K562 (cell line): ENCODE measurements around the gene KRTAP19-7. TPM values are rescaled to one million over a fixed set of nuclear protein-coding genes. Genes with fewer than 3 reads are reported as not detected.

Experiments
- ATAC-seq: fragments of 200-7000 bp; cut with Tn5 transposase; 3 replicates; pipeline ENCODE4 v1.9.1; 2020; ENCODE audit warnings: moderate library complexity
- BruUV-seq: library from RNA; stranded (reverse); fragments of 400-500 nt; replicated peaks from 2 replicates; lab custom pipeline; 2021; lab: Mats Ljungman, UMichigan
- CTCF ChIA-PET: fragments of 300-600 bp; formaldehyde crosslinking; extraction: SDS; loops from one replicate; lab custom pipeline; 2021; ENCODE audit warnings: low intra/inter-chr PET ratio; lab: Yijun Ruan, JAX
- POLR2A ChIA-PET: fragments of 300-600, 350-650 bp; sonication (Branson Sonifier 250); formaldehyde crosslinking; extraction: SDS; loops from one replicate; lab custom pipeline; 2021; ENCODE audit warnings: antibody characterized with exemption, inconsistent platforms; lab: Yijun Ruan, JAX
- DNase-seq, 4 experiments: peaks; one replicate each; pipeline versions ENCODE4 v3.0.0 to v3.0.0-alpha.2; 2011 to 2018; ENCODE audit warnings: low spot score in 3 of 4, mixed read lengths in 3 of 4; ENCODE audit errors: extremely low read depth in 1 of 4
- FAIRE-seq: peaks from 2 replicates; lab custom pipeline; 2011; peaks lifted over from hg19 to GRCh38; lab: Jason Lieb, UNC
- H2AFZ ChIP-seq: 2 replicates; pipeline ENCODE4 v1.6.0; 2011; ENCODE audit warnings: low read depth, low read length, control low read depth, inconsistent platforms
- H3K27ac ChIP-seq: fragments of 200-600 bp; 3 replicates; pipeline ENCODE4 v1.8.0; 2011; ENCODE audit warnings: low read depth, mild to moderate bottlenecking, control low read depth, inconsistent platforms, low read length, moderate library complexity, mixed read lengths; ENCODE audit errors: extremely low read depth
- H3K27me3 ChIP-seq, 2 experiments: fragments of 300-600 bp in 1 of 2; 2 replicates in 1 of 2; 3 replicates in 1 of 2; pipeline versions ENCODE4 v1.6.0 to v1.8.0; 2011; ENCODE audit warnings: inconsistent platforms in 2 of 2, low read length in 2 of 2, mild to moderate bottlenecking in 1 of 2, mixed read lengths in 1 of 2, moderate library complexity in 1 of 2; ENCODE audit not compliant: control insufficient read depth in 2 of 2, insufficient read depth in 2 of 2
- H3K36me3 ChIP-seq: fragments of 300-600 bp; 3 replicates; pipeline ENCODE4 v1.8.0; 2011; ENCODE audit warnings: mild to moderate bottlenecking, low read length, inconsistent platforms; ENCODE audit not compliant: control insufficient read depth, insufficient read depth
- H3K4me1 ChIP-seq, 2 experiments: fragments of 200-600 bp in 1 of 2; replicated peaks in 1 of 2; 2 replicates in 1 of 2; 3 replicates in 1 of 2; pipeline versions ENCODE4 v1.5.1 to v1.8.0; 2011; ENCODE audit warnings: inconsistent platforms in 2 of 2, low read length in 2 of 2, mild to moderate bottlenecking in 1 of 2, mixed read lengths in 1 of 2, moderate library complexity in 1 of 2; ENCODE audit not compliant: control insufficient read depth in 2 of 2, insufficient read depth in 2 of 2
- H3K4me2 ChIP-seq: 2 replicates; pipeline ENCODE4 v1.6.1; 2011; ENCODE audit warnings: low read length, control low read depth, inconsistent platforms, mixed read lengths; ENCODE audit not compliant: insufficient read depth
- H3K4me3 ChIP-seq: fragments of 200-600 bp; sonication (generic), shearing (Covaris generic); 2 replicates; pipeline ENCODE4 v1.5.1; 2016; ENCODE audit warnings: control low read depth, inconsistent platforms
- H3K79me2 ChIP-seq: fragments of 200-600 bp; 3 replicates; pipeline ENCODE4 v1.8.0; 2011; ENCODE audit warnings: low read length, inconsistent platforms; ENCODE audit not compliant: control insufficient read depth, insufficient read depth
- H3K9ac ChIP-seq, 2 experiments: 2 replicates each; pipeline versions ENCODE4 v1.6.0 to v1.6.1; 2011; ENCODE audit warnings: low read depth in 2 of 2, low read length in 2 of 2, control low read depth in 1 of 2, inconsistent platforms in 1 of 2, mild to moderate bottlenecking in 1 of 2, mixed read lengths in 1 of 2; ENCODE audit not compliant: insufficient read depth in 1 of 2
- H3K9me1 ChIP-seq: one replicate; pipeline ENCODE4 v1.6.0; 2011; ENCODE audit warnings: inconsistent platforms, mild to moderate bottlenecking, low read length, moderate library complexity; ENCODE audit not compliant: control insufficient read depth, insufficient read depth
- H3K9me3 ChIP-seq: replicated peaks from 2 replicates; pipeline ENCODE4 v1.5.1; 2011; ENCODE audit warnings: low read depth, low read length, inconsistent platforms; ENCODE audit not compliant: control insufficient read depth, insufficient read depth
- H4K20me1 ChIP-seq: replicated peaks from 2 replicates; pipeline ENCODE4 v1.6.1; 2011; ENCODE audit warnings: low read length, inconsistent platforms, mixed read lengths; ENCODE audit not compliant: control insufficient read depth, insufficient read depth
- ARNT ChIP-seq, 2 experiments: fragments of 450-650 bp; IDR thresholded peaks; 2 replicates each; pipeline ENCODE4 v1.6.1; 2016; ENCODE audit warnings: mild to moderate bottlenecking in 1 of 2
- CBX8 ChIP-seq: fragments of 200-600 bp; sonication (generic); IDR thresholded peaks from 2 replicates; pipeline ENCODE4 v1.6.1; 2012; ENCODE audit warnings: borderline replicate concordance, mixed run types, low read depth, mild to moderate bottlenecking, moderate library complexity, mixed read lengths, low read length, control low read depth, inconsistent platforms; ENCODE audit not compliant: poor library complexity, severe bottlenecking; ENCODE audit errors: extremely low read depth
- CREBBP ChIP-seq: IDR thresholded peaks from one replicate; pipeline ENCODE4 v1.6.1; 2012; ENCODE audit warnings: low read depth, mild to moderate bottlenecking, control low read depth, inconsistent platforms, low read length
- ELF4 ChIP-seq: fragments of 450-650 bp; formaldehyde crosslinking; IDR thresholded peaks from 2 replicates; pipeline ENCODE4 v1.4.0; 2022; ENCODE audit warnings: missing genetic modification characterization
- ETV1 ChIP-seq: fragments of 450-650 bp; conservative IDR thresholded peaks from 2 replicates; pipeline ENCODE4 v1.6.1; 2016; ENCODE audit warnings: missing genetic modification characterization, control low read depth, low read depth, missing compliant biosample characterization
- FOXK2 ChIP-seq, 2 experiments: fragments of 450-650 bp; IDR thresholded peaks in 1 of 2; conservative IDR thresholded peaks in 1 of 2; 2 replicates each; pipeline ENCODE4 v1.6.1; 2016; ENCODE audit warnings: low read depth in 2 of 2, mild to moderate bottlenecking in 1 of 2
- GTF2B ChIP-seq: IDR thresholded peaks from 2 replicates; pipeline ENCODE4 v1.6.1; 2011; ENCODE audit not compliant: insufficient read length; ENCODE audit errors: extremely low read depth
- HEY1 ChIP-seq: fragments of 250-450 bp; sonication (Bioruptor Pico); IDR thresholded peaks from 2 replicates; pipeline ENCODE4 v1.5.0; 2020; ENCODE audit warnings: mild to moderate bottlenecking, moderate library complexity, borderline replicate concordance
- ID3 ChIP-seq, 2 experiments: fragments of 250-450 bp in 1 of 2; fragments of 450-650 bp in 1 of 2; sonication (Bioruptor Pico) in 1 of 2; IDR thresholded peaks; 2 replicates each; pipeline versions ENCODE4 v1.6.1 to v1.8.0; 2016 to 2021; ENCODE audit warnings: mild to moderate bottlenecking in 2 of 2, moderate library complexity in 2 of 2, missing compliant biosample characterization in 1 of 2, missing genetic modification characterization in 1 of 2
- ILF3 ChIP-seq: fragments of 450-650 bp; IDR thresholded peaks from 2 replicates; pipeline ENCODE4 v1.6.1; 2018; ENCODE audit warnings: antibody characterized with exemption, mild to moderate bottlenecking, moderate library complexity, borderline replicate concordance
- KAT7 ChIP-seq: sonication (generic); formaldehyde crosslinking; IDR thresholded peaks from 2 replicates; pipeline ENCODE4 v1.8.0; 2022; ENCODE audit warnings: missing genetic modification reagents, mild to moderate bottlenecking, borderline replicate concordance
- KHSRP ChIP-seq: fragments of 450-650 bp; IDR thresholded peaks from 2 replicates; pipeline ENCODE4 v1.6.1; 2017
- PHB2 ChIP-seq: fragments of 450-650 bp; IDR thresholded peaks from 2 replicates; pipeline ENCODE4 v1.6.1; 2017; ENCODE audit warnings: low read depth
- PHF21A ChIP-seq: fragments of 450-650 bp; IDR thresholded peaks from 2 replicates; pipeline ENCODE4 v1.6.1; 2017; ENCODE audit warnings: low read depth, borderline replicate concordance
- SLC30A9 ChIP-seq: fragments of 250-450 bp; sonication (Bioruptor Pico); IDR thresholded peaks from 2 replicates; pipeline ENCODE4 v1.8.0; 2022; ENCODE audit warnings: mild to moderate bottlenecking, moderate library complexity
- SMARCA5 ChIP-seq: fragments of 450-650 bp; IDR thresholded peaks from 2 replicates; pipeline ENCODE4 v1.6.1; 2016
- SNAPC5 ChIP-seq: fragments of 250-450 bp; sonication (Bioruptor Pico); IDR thresholded peaks from 2 replicates; pipeline ENCODE4 v1.8.0; 2021; ENCODE audit warnings: moderate library complexity, mild to moderate bottlenecking, inconsistent platforms
- ZBED1 ChIP-seq: IDR thresholded peaks from 2 replicates; pipeline ENCODE4 v1.6.1; 2014
- ZBTB34 ChIP-seq: fragments of 250-450 bp; sonication (Bioruptor Pico); IDR thresholded peaks from 2 replicates; pipeline ENCODE4 v1.8.0; 2021; ENCODE audit warnings: mild to moderate bottlenecking, moderate library complexity
- ZNF274 ChIP-seq: IDR thresholded peaks from 2 replicates; pipeline ENCODE4 v1.6.1; 2011; ENCODE audit warnings: low read depth, mild to moderate bottlenecking, low read length, moderate library complexity, borderline replicate concordance
- ZNF695 ChIP-seq: fragments of 450-650 bp; formaldehyde crosslinking; IDR thresholded peaks from 2 replicates; pipeline ENCODE4 v1.4.0; 2020; ENCODE audit warnings: mild to moderate bottlenecking, moderate library complexity
- ZNF696 ChIP-seq: fragments of 250-450 bp; sonication (Bioruptor Pico); conservative IDR thresholded peaks from 2 replicates; pipeline ENCODE4 v1.4.0; 2020; ENCODE audit warnings: mild to moderate bottlenecking, moderate library complexity
- ZSCAN29 ChIP-seq: fragments of 450-650 bp; IDR thresholded peaks from 2 replicates; pipeline ENCODE4 v1.6.1; 2017
- in situ Hi-C: fragments of 300-500 bp; cut with MboI; formaldehyde crosslinking; loops from 4 replicates; pipeline ENCODE4 v1.15.0; 2018; ENCODE audit warnings: inconsistent platforms, mixed read lengths
- intact Hi-C: fragments of 100-400 bp; cut with micrococcal nuclease; formaldehyde crosslinking; loops from 2 replicates; pipeline ENCODE4 v1.14.2; 2022
- polyA plus RNA-seq, 8 experiments: library from polyadenylated mRNA; depleted of rRNA in 4 of 8; stranded (reverse) in 5 of 8; unstranded in 3 of 8; fragments of >200 nt; fragmentation: Nextera tagmentation in 2 of 8; fragmentation: Illumina TruSeq in 1 of 8; extraction: Ambion mirVana in 2 of 8; extraction: Trizol in 1 of 8; gene quantifications; 2 replicates each; pipeline versions ENCODE4 v1.2.1 to v1.2.3, GENCODE V29; 2011 to 2014; ENCODE audit warnings: inconsistent platforms in 1 of 8, missing spikeins in 1 of 8
- total RNA-seq, 7 experiments: library from RNA; depleted of rRNA in 6 of 7; stranded (reverse); fragments of >200 nt in 6 of 7; fragmentation: Illumina TruSeq in 2 of 7; extraction: Trizol in 2 of 7; gene quantifications; 2 replicates each; pipeline versions ENCODE4 v1.2.1 to v1.2.3, GENCODE V29; 2011 to 2021; ENCODE audit warnings: low replicate concordance in 1 of 7

KRTAP19-7 gene
- total and polyA plus RNA-seq, 9 of the 15 experiments (the other 6 are each of a cell fraction or from before 2014, with no cell fraction given), result not detected

GRCh38 chr21:30592140-30592539, 31.0 kb upstream of the KRTAP19-7 start, which contains the start of gene KRTAP6-3 (continued):
- TF ChIP-seq ZNF274 (no peak), ARNT (IDR thresholded peaks at IDR 0.05) (no peak), CBX8 (no peak), ZNF695 (CRISPR knock-in tag) (no peak)

GRCh38 chr21:30590297-30590696, 29.2 kb upstream of the KRTAP19-7 start, which contains the start of gene KRTAP22-2:
TSS of gene KRTAP22-2 (minus strand) at chr21:30590397.
- Histone ChIP-seq H3K9me3 (no peaks in the 10 kb centered on the region; the same call in 1 of the 2 replicates), H3K4me2 (no peak within 1 kb of the TSS), H3K9ac (no peak within 1 kb of the TSS), H3K27me3 (no peaks in the 10 kb centered on the region), H3K4me3 (no peak within 1 kb of the TSS), H2AFZ (no peak within 1 kb of the TSS), H3K36me3 (no peaks in the 10 kb centered on the region), H4K20me1 (no peaks in the 10 kb centered on the region), H3K9me1 (no peaks in the 10 kb centered on the region), H3K79me2 (no peaks in the 10 kb centered on the region), H3K4me1 (no peaks in the 10 kb centered on the region), H3K27ac (no peak within 1 kb of the TSS)
- in situ Hi-C loops (no loop called here), intact Hi-C loops (no loop called here)
- no peak for FAIRE-seq
- no peak for ATAC-seq
- no peak for DNase-seq
- ChIA-PET CTCF (no interaction called here), POLR2A (no interaction called here)
- no TSS peak for BruUV-seq
- TF ChIP-seq SMARCA5, result no peak
- no peak for TF ChIP-seq SNAPC5 (CRISPR knock-in tag)
- no peak for TF ChIP-seq FOXK2 (conservative IDR thresholded peaks at IDR 0.05 in 1 of 2, IDR thresholded peaks at IDR 0.05 in 1 of 2; ENCODE audit: low read depth in 2 of 2)
- no peak for TF ChIP-seq ZBTB34 (CRISPR knock-in tag)
- TF ChIP-seq PHF21A, result no peak
- no peak for TF ChIP-seq ILF3
- TF ChIP-seq PHB2, result no peak
- TF ChIP-seq ZBED1, result no peak
- TF ChIP-seq CREBBP, result no peak
- TF ChIP-seq ZSCAN29, result no peak
- TF ChIP-seq ID3 (CRISPR knock-in tag; IDR thresholded peaks at IDR 0.05), result no peak
- no peak for TF ChIP-seq ID3 (tag; IDR thresholded peaks at IDR 0.05)
- no peak for TF ChIP-seq HEY1
- no peak for TF ChIP-seq GTF2B
- TF ChIP-seq SLC30A9, result no peak
- TF ChIP-seq ETV1 (tag), result no peak
- TF ChIP-seq ELF4, result no peak
- TF ChIP-seq ZNF696 (CRISPR knock-in tag), result no peak
- no peak for TF ChIP-seq KHSRP
- no peak for TF ChIP-seq KAT7
